KMS-11 (cell line): ENCODE results near the gene TMEM247.

Experiments
- H2AFZ ChIP-seq: fragments of 200-600 bp; sonication (generic); 2 replicates; pipeline ENCODE4 v1.6.1; 2016; ENCODE audit warnings: antibody characterized with exemption, mixed run types, low read depth
- H3K27ac ChIP-seq: fragments of 200-600 bp; sonication (generic); 2 replicates; pipeline ENCODE4 v1.6.1; 2016; ENCODE audit warnings: mild to moderate bottlenecking, mixed run types
- H3K27me3 ChIP-seq: fragments of 200-600 bp; sonication (generic); 2 replicates; pipeline ENCODE4 v1.6.1; 2017; ENCODE audit warnings: mild to moderate bottlenecking, low read depth, mixed run types, moderate library complexity; ENCODE audit not compliant: insufficient read depth
- H3K36me3 ChIP-seq: fragments of 200-600 bp; sonication (generic); 2 replicates; pipeline ENCODE4 v1.6.1; 2017; ENCODE audit warnings: mild to moderate bottlenecking, mixed run types; ENCODE audit not compliant: insufficient read depth
- H3K4me1 ChIP-seq: fragments of 200-600 bp; sonication (generic); 2 replicates; pipeline ENCODE4 v1.6.1; 2016; ENCODE audit warnings: mild to moderate bottlenecking, low read depth, mixed run types; ENCODE audit not compliant: poor library complexity, severe bottlenecking
- H3K4me2 ChIP-seq: fragments of 200-600 bp; sonication (generic); 2 replicates; pipeline ENCODE4 v1.7.0; 2016; ENCODE audit warnings: mild to moderate bottlenecking, mixed run types
- H3K4me3 ChIP-seq: fragments of 200-600 bp; sonication (generic); IDR thresholded peaks from 2 replicates; pipeline ENCODE4 v1.6.1; 2017; ENCODE audit warnings: low read depth, low read length, mixed read lengths; ENCODE audit not compliant: insufficient read depth
- H3K79me2 ChIP-seq: fragments of 200-600 bp; sonication (generic); 2 replicates; pipeline ENCODE4 v1.6.1; 2016; ENCODE audit warnings: low read depth, mixed run types; ENCODE audit not compliant: insufficient read depth
- H3K9ac ChIP-seq: fragments of 200-600 bp; sonication (generic); 2 replicates; pipeline ENCODE4 v1.6.1; 2016; ENCODE audit warnings: mild to moderate bottlenecking, mixed run types
- H4K20me1 ChIP-seq: fragments of 200-600 bp; sonication (generic); 2 replicates; pipeline ENCODE4 v1.6.1; 2016; ENCODE audit warnings: mild to moderate bottlenecking, mixed run types; ENCODE audit not compliant: insufficient read depth
- TF ChIP-seq, protein P1 (sequence below): fragments of 200-600 bp; sonication (generic); conservative IDR thresholded peaks from 2 replicates; pipeline ENCODE4 v1.6.1; 2017; ENCODE audit warnings: low read depth, mild to moderate bottlenecking, antibody characterized with exemption, low read length, moderate library complexity, mixed read lengths

Gene TMEM247

DNA sequence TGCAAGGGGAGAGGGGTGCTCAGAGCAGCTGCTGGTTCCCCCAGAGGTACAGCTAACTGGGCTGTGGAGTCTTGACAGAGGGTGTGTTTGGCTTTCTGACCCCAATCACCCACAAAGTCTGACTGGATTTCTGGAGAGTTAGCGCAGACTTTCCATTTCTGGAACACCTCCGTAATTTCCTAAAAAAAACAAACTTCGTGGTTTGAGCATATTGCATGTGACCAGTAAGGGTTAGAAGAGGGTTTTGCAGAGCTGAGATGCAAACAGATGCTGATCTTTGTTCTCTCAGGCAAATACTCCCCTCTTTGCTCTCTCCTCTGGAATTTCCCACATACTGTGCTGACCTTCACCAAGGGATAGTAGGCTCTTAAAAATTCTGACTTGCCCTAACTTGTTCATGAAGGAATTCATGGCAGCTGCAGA lies 44.5 kb upstream of the TMEM247 start:
- no peaks in the 10 kb centered on the region for H3K27me3 ChIP-seq
- no peak overlapping the region for H2AFZ ChIP-seq
- H3K4me3 ChIP-seq, result no peak overlapping the region
- H3K9ac ChIP-seq, result no peak overlapping the region
- TF ChIP-seq, protein P1, sequence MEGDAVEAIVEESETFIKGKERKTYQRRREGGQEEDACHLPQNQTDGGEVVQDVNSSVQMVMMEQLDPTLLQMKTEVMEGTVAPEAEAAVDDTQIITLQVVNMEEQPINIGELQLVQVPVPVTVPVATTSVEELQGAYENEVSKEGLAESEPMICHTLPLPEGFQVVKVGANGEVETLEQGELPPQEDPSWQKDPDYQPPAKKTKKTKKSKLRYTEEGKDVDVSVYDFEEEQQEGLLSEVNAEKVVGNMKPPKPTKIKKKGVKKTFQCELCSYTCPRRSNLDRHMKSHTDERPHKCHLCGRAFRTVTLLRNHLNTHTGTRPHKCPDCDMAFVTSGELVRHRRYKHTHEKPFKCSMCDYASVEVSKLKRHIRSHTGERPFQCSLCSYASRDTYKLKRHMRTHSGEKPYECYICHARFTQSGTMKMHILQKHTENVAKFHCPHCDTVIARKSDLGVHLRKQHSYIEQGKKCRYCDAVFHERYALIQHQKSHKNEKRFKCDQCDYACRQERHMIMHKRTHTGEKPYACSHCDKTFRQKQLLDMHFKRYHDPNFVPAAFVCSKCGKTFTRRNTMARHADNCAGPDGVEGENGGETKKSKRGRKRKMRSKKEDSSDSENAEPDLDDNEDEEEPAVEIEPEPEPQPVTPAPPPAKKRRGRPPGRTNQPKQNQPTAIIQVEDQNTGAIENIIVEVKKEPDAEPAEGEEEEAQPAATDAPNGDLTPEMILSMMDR, result no peak
- H3K36me3 ChIP-seq, result no peaks in the 10 kb centered on the region
- no peaks in the 10 kb centered on the region for H3K4me1 ChIP-seq
- no peak overlapping the region for H3K27ac ChIP-seq
- H3K4me2 ChIP-seq, result no peak overlapping the region
- no peaks in the 10 kb centered on the region for H3K79me2 ChIP-seq
- no peaks in the 10 kb centered on the region for H4K20me1 ChIP-seq

DNA sequence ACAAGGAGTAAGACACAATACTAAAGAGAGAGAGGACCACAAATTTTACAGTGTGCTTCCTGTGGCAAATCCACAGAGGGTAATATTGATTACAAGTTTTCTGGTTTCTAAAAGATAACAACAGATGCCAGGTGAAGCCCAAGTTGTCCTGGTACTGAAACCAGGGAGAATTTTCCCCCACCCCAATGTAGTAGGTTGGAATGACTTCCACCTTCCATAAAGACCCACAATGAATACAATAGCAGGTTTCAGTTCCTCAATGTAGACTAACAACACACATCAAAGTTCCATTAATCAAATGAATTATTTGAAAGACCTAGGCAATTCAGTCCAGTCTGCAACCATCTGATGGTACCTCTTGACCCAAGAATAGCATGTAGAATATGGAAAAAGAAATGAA lies 44.0 kb upstream of the TMEM247 start:
- TF ChIP-seq, protein P1, result no peak
- Histone ChIP-seq H3K9ac (no peak overlapping the region), H3K4me3 (no peak overlapping the region), H3K4me1 (no peaks in the 10 kb centered on the region), H3K27me3 (no peaks in the 10 kb centered on the region), H3K79me2 (no peaks in the 10 kb centered on the region), H4K20me1 (no peaks in the 10 kb centered on the region), H3K4me2 (no peak overlapping the region), H2AFZ (no peak overlapping the region), H3K27ac (no peak overlapping the region), H3K36me3 (no peaks in the 10 kb centered on the region)

DNA sequence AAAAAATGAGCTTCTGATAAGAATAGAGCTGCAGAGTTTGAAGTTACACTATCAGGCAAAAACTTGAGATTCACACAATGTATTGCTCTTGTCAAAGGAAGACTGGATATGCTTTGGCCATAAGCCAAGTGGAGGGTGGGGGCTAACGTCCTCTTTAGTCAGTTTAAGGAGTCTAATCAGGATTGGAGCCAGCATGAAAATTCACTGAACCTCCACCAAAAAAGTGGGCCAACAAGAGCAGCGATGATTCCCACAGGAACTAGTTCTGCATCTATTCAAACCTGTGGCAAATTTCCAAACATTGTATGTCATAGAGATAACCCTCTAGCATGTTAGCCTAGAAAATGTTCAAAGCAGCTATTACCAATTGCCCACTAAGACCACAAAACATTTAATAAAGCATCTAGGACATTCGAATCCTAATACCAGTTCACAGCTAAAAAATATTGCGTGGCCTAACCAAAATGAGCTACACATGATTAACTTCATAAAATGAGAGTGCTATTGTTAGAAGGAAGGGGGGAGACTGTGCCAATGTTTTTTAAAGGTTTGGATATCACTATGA lies 43.5 kb upstream of the TMEM247 start:
- no peaks in the 10 kb centered on the region for H4K20me1 ChIP-seq
- H3K4me1 ChIP-seq, result no peaks in the 10 kb centered on the region
- no peak overlapping the region for H3K4me3 ChIP-seq
- no peak overlapping the region for H3K9ac ChIP-seq
- H3K27ac ChIP-seq, result no peak overlapping the region
- H3K79me2 ChIP-seq, result no peaks in the 10 kb centered on the region
- H3K27me3 ChIP-seq, result no peaks in the 10 kb centered on the region
- no peaks in the 10 kb centered on the region for H3K36me3 ChIP-seq
- no peak overlapping the region for H2AFZ ChIP-seq
- H3K4me2 ChIP-seq, result no peak overlapping the region
- TF ChIP-seq, protein P1, result no peak

DNA sequence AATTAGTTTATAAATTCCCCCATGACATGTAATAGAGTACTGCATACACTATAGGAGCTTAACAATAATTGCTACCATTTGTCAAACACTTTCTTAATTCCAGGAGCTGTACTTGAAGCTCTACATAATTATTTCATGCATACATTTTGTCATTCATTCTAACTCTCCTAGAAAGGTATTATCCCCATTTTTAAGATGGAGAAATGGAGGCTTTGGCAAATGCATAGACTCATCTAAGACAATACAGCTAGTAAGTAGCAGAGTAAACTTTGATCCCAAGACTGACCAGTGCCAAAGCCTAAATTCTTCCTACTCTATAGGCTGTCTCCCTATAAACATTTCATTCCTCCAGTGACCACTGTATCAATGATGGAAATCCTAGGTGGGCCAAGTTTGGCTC lies 42.6 kb upstream of the TMEM247 start:
- no peaks in the 10 kb centered on the region for H4K20me1 ChIP-seq
- H3K36me3 ChIP-seq, result no peaks in the 10 kb centered on the region
- H3K4me1 ChIP-seq, result no peaks in the 10 kb centered on the region
- no peak overlapping the region for H3K4me2 ChIP-seq
- H3K27ac ChIP-seq, result no peak overlapping the region
- H3K9ac ChIP-seq, result no peak overlapping the region
- no peak overlapping the region for H3K4me3 ChIP-seq
- no peaks in the 10 kb centered on the region for H3K27me3 ChIP-seq
- TF ChIP-seq, protein P1, result no peak
- no peaks in the 10 kb centered on the region for H3K79me2 ChIP-seq
- H2AFZ ChIP-seq, result no peak overlapping the region
